ENCODE results near the gene MYF6. TPM values are rescaled to one million over a fixed set of nuclear protein-coding genes. Genes with fewer than 3 reads are reported as not detected.

MYF6 gene
- total RNA-seq, 1 experiment from 2014 or later, result not detected

GRCh38 chr12:80717856-80718255, 10.4 kb downstream of the MYF6 start:
- H3K4me1 ChIP-seq (ENCODE audit: insufficient read depth, low read length, poor library complexity, severe bottlenecking), result no peaks in the 10 kb centered on the region
- POLR2A ChIA-PET (ENCODE audit: low non-redundant PET), result no interaction called here
- no peaks in the 10 kb centered on the region for H3K9me3 ChIP-seq (ENCODE audit: low read depth, low read length, poor library complexity, severe bottlenecking)
- no peak overlapping the region for H3K27ac ChIP-seq (ENCODE audit: low read depth, low read length, poor library complexity, severe bottlenecking)
- H3K27me3 ChIP-seq (replicated peaks; ENCODE audit: insufficient read depth, low read depth, low read length, poor library complexity), result no peaks in the 10 kb centered on the region
- H3K4me3 ChIP-seq (ENCODE audit: low read depth, low read length, poor library complexity, severe bottlenecking), result no peak overlapping the region
- CTCF ChIA-PET, result no interaction called here
- no TSS peak for BruUV-seq (replicated peaks)
- no peak for TF ChIP-seq EZH2 (IDR thresholded peaks at IDR 0.05; ENCODE audit: borderline replicate concordance, low read depth, low read length, poor library complexity, severe bottlenecking)
- H3K36me3 ChIP-seq (ENCODE audit: insufficient read depth, low read length, poor library complexity, severe bottlenecking), result no peaks in the 10 kb centered on the region
- intact Hi-C loops (cut with micrococcal nuclease; ENCODE audit: unreplicated experiment), result no loop called here
- DNase-seq (ENCODE audit: low spot score), result no peak

GRCh38 chr12:80720516-80720915, 13.1 kb downstream of the MYF6 start:
- no peak for TF ChIP-seq CTCF (conservative IDR thresholded peaks at IDR 0.05; ENCODE audit: low read depth, low read length)

GRCh38 chr12:80721326-80721725, 13.9 kb downstream of the MYF6 start:
- no peak overlapping the region for H3K4me3 ChIP-seq (ENCODE audit: low read depth, low read length, poor library complexity, severe bottlenecking)
- no peaks in the 10 kb centered on the region for H3K36me3 ChIP-seq (ENCODE audit: insufficient read depth, low read length, poor library complexity, severe bottlenecking)
- intact Hi-C loops (cut with micrococcal nuclease; ENCODE audit: unreplicated experiment), result no loop called here
- H3K4me1 ChIP-seq (ENCODE audit: insufficient read depth, low read length, poor library complexity, severe bottlenecking), result no peaks in the 10 kb centered on the region
- DNase-seq (ENCODE audit: low spot score), result no peak
- CTCF ChIA-PET, result no interaction called here
- no peak overlapping the region for H3K27ac ChIP-seq (ENCODE audit: low read depth, low read length, poor library complexity, severe bottlenecking)
- no peaks in the 10 kb centered on the region for H3K27me3 ChIP-seq (replicated peaks; ENCODE audit: insufficient read depth, low read depth, low read length, poor library complexity)
- TF ChIP-seq CTCF (conservative IDR thresholded peaks at IDR 0.05; ENCODE audit: low read depth, low read length), result no peak
- TF ChIP-seq EZH2 (IDR thresholded peaks at IDR 0.05; ENCODE audit: borderline replicate concordance, low read depth, low read length, poor library complexity, severe bottlenecking), result no peak
- H3K9me3 ChIP-seq (ENCODE audit: low read depth, low read length, poor library complexity, severe bottlenecking), result no peaks in the 10 kb centered on the region
- POLR2A ChIA-PET (ENCODE audit: low non-redundant PET), result no interaction called here
- no TSS peak for BruUV-seq (replicated peaks)

More at GRCh38 chr12:80720516-80720915, 13.1 kb downstream of the MYF6 start:
- no peaks in the 10 kb centered on the region for H3K4me1 ChIP-seq (ENCODE audit: insufficient read depth, low read length, poor library complexity, severe bottlenecking)
- H3K27ac ChIP-seq (ENCODE audit: low read depth, low read length, poor library complexity, severe bottlenecking), result no peak overlapping the region
- DNase-seq (ENCODE audit: low spot score), result no peak
- ChIA-PET CTCF (no interaction called here), POLR2A (ENCODE audit: low non-redundant PET) (no interaction called here)
- H3K27me3 ChIP-seq (replicated peaks; ENCODE audit: insufficient read depth, low read depth, low read length, poor library complexity), result no peaks in the 10 kb centered on the region
- H3K4me3 ChIP-seq (ENCODE audit: low read depth, low read length, poor library complexity, severe bottlenecking), result no peak overlapping the region
- H3K36me3 ChIP-seq (ENCODE audit: insufficient read depth, low read length, poor library complexity, severe bottlenecking), result no peaks in the 10 kb centered on the region
- intact Hi-C loops (cut with micrococcal nuclease; ENCODE audit: unreplicated experiment), result no loop called here
- BruUV-seq (replicated peaks), result no TSS peak
- no peaks in the 10 kb centered on the region for H3K9me3 ChIP-seq (ENCODE audit: low read depth, low read length, poor library complexity, severe bottlenecking)

GRCh38 chr12:80745851-80746505, 38.5 kb downstream of the MYF6 start:
- ChIA-PET POLR2A (ENCODE audit: low non-redundant PET) (no interaction called here), CTCF (no interaction called here)
- intact Hi-C loops (cut with micrococcal nuclease; ENCODE audit: unreplicated experiment), result no loop called here
- TF ChIP-seq CTCF (conservative IDR thresholded peaks at IDR 0.05; ENCODE audit: low read depth, low read length), result no peak
- TF ChIP-seq EZH2 (IDR thresholded peaks at IDR 0.05; ENCODE audit: borderline replicate concordance, low read depth, low read length, poor library complexity, severe bottlenecking), result no peak
- Histone ChIP-seq H3K27ac (ENCODE audit: low read depth, low read length, poor library complexity, severe bottlenecking) (no peak overlapping the region), H3K27me3 (replicated peaks; ENCODE audit: insufficient read depth, low read depth, low read length, poor library complexity) (no peaks in the 10 kb centered on the region), H3K9me3 (ENCODE audit: low read depth, low read length, poor library complexity, severe bottlenecking) (no peaks in the 10 kb centered on the region), H3K4me3 (ENCODE audit: low read depth, low read length, poor library complexity, severe bottlenecking) (no peak overlapping the region), H3K36me3 (ENCODE audit: insufficient read depth, low read length, poor library complexity, severe bottlenecking) (no peaks in the 10 kb centered on the region), H3K4me1 (ENCODE audit: insufficient read depth, low read length, poor library complexity, severe bottlenecking) (no peaks in the 10 kb centered on the region)
- no TSS peak for BruUV-seq (replicated peaks)
- DNase-seq (ENCODE audit: low spot score), result no peak

Data from A673 (cell line).